Activated CD4-positive, alpha-beta memory T cell treated with anti-CD3 and anti-CD28 coated beads, Interleukin-2, amount 10 ng/mL, durations not matched to agents 7 days and 5 days (primary cell): ENCODE results near the gene PITHD1. TPM values are rescaled to one million over a fixed set of nuclear protein-coding genes. Genes with fewer than 3 reads are reported as not detected.
"Not testable (repeated sequence)": the region's sequence is repeated elsewhere in the genome, so short reads cannot be mapped to it uniquely, and the experiment has no call there.

Experiments used
- CTCF ChIA-PET: fragments of 350-600 bp; sonication (Branson Sonifier 250); formaldehyde crosslinking; loops from one replicate; lab custom pipeline; 2021; ENCODE audit warnings: antibody characterized with exemption, inconsistent platforms; lab: Charles Lee
- POLR2A ChIA-PET: fragments of 350-600 bp; sonication (Branson Sonifier 250); formaldehyde crosslinking; loops from one replicate; lab custom pipeline; 2021; ENCODE audit warnings: antibody characterized with exemption; lab: Charles Lee
- DNase-seq: peaks from one replicate; pipeline ENCODE4 v3.0.0-alpha.2; 2020
- H3K27ac Mint-ChIP-seq: one replicate; pipeline ENCODE4 v1.8.0; 2021; ENCODE audit warnings: mild to moderate bottlenecking, mixed read lengths
- H3K27me3 Mint-ChIP-seq: one replicate; pipeline ENCODE4 v1.8.0; 2021; ENCODE audit warnings: mixed read lengths
- H3K36me3 Mint-ChIP-seq: one replicate; pipeline ENCODE4 v1.8.0; 2021; ENCODE audit warnings: low read depth, mixed read lengths
- H3K4me1 Mint-ChIP-seq: one replicate; pipeline ENCODE4 v1.8.0; 2021; ENCODE audit warnings: mixed read lengths
- H3K4me3 Mint-ChIP-seq: one replicate; pipeline ENCODE4 v1.8.0; 2021; ENCODE audit warnings: mild to moderate bottlenecking, mixed read lengths
- H3K9me3 Mint-ChIP-seq: one replicate; pipeline ENCODE4 v1.8.0; 2021; ENCODE audit warnings: mixed read lengths
- total RNA-seq, 2 experiments: library from RNA; stranded (reverse); gene quantifications; one replicate each; pipeline ENCODE4 v1.2.3, GENCODE V29; 2021

Gene PITHD1
- total RNA-seq, 2 experiments from 2014 or later: 50.0 to 51.6 TPM

DNA sequence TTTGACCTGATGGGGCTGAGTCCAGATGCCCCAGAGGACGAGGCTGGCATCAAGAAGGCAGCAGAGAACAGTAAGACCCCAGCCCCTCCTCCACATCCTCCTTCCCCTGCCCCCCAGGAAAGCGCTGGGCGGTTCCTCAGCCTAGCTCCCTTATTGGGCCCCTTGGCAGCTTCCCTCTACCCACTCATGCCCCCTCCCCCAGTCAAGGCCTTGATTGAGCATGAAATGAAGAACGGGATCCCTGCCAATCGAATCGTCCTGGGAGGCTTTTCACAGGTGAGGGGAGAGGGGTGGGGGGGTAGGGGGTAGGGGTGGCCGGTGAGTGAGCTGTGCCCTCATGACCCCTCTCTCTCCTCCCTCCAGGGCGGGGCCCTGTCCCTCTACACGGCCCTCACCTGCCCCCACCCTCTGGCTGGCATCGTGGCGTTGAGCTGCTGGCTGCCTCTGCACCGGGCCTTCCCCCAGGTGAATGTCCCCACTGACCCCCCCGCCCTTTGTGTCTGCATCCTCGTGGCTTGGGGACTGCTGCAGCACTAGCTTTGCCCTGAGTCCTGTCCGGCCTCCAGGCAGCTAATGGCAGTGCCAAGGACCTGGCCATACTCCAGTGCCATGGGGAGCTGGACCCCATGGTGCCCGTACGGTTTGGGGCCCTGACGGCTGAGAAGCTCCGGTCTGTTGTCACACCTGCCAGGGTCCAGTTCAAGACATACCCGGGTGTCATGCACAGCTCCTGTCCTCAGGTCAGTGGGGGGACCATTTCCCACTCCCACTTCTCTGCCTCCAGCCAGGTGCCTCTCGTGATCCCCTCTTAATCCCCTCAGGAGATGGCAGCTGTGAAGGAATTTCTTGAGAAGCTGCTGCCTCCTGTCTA, 15.9 kb downstream of the PITHD1 start:
- H3K27me3 Mint-ChIP-seq: no peaks in the 10 kb centered on the region
- peaks cover 41% of the 10 kb centered on the region for H3K4me1 Mint-ChIP-seq
- no peak overlapping the region for H3K4me3 Mint-ChIP-seq
- ChIA-PET CTCF (no interaction called here), POLR2A (interaction anchor here (1.2 to 9.3 kb wide), 3 partner anchors 15 to 102 kb away, joined by 3 to 115 read pairs (median 4); partner anchors contain the start of genes HMGCL, PITHD1 and RPL11)
- peaks cover 48% of the 10 kb centered on the region for H3K36me3 Mint-ChIP-seq
- H3K27ac Mint-ChIP-seq: no peak overlapping the region
- no peak for DNase-seq
- no peaks in the 10 kb centered on the region for H3K9me3 Mint-ChIP-seq

DNA sequence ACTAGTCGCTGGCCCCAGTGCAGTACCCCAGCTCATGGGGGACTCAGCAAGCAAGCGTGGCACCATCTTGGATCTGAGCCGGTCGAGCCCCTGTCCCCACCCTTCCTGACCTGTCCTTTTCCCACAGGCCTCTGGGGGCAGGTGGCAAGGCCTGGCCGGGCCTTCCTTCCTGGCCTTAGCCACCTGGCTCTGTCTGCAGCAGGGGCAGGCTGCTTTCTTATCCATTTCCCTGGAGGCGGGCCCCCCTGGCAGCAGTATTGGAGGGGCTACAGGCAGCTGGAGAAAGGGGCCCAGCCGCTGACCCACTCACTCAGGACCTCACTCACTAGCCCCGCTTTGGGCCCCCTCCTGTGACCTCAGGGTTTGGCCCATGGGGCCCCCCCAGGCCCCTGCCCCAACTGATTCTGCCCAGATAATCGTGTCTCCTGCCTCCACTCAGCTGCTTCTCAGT, 16.5 kb downstream of the PITHD1 start:
- H3K27me3 Mint-ChIP-seq, H3K4me3 Mint-ChIP-seq, CTCF ChIA-PET, H3K27ac Mint-ChIP-seq, DNase-seq, H3K9me3 Mint-ChIP-seq: not testable (repeated sequence)
- POLR2A ChIA-PET: interaction anchor here (1.2 to 9.3 kb wide), 2 partner anchors 16 to 103 kb away, joined by 3 to 115 read pairs; partner anchors contain the start of genes PITHD1 and RPL11
- Mint-ChIP-seq H3K4me1 (peaks cover 44% of the 10 kb centered on the region), H3K36me3 (peaks cover 52% of the 10 kb centered on the region)

DNA sequence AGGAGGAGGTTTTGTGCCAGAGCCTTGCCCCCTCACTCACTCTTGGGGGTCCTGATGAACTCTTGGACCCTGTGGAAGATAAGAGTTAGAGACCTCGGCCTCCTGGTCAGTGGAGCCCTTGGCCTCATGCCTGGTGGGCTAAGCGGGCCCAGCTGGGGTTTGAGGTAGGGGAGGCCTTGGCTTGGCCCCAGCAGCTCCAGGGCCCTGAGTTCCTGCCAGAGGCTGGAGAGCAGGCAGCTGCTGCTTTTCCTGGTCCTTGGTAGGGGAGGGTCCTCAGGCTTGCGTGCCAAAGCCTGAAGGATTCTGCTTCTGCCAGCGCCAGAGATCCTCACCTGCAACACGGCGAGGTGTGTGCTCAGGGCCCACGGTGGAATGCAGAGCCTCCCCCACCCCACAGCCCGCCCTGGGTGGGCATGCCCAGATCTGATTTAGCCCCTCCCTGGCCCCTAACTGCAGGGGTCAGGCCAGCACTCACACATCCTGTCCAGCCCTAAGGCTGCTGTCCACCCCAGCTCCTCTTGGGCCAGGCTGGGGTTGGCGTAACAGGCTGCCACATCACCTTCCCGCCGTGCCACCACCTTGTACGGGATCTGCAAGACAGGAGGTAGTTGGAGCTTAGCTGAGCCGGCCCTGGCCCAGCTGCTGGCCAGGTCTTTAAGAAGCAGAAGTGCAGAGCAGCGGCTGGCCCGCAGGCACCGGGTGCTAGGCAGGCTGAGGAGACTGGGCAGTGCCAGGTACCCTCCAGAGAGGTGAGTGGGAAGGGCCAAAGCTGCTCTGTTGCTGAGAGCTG, 17.7 kb downstream of the PITHD1 start:
- POLR2A ChIA-PET: interaction anchor here (1.4 to 9.3 kb wide), 2 partner anchors 17 to 29 kb away, joined by 5 to 115 read pairs; partner anchors contain the start of genes HMGCL and PITHD1
- H3K4me1 Mint-ChIP-seq: peaks cover 37% of the 10 kb centered on the region
- no peaks in the 10 kb centered on the region for H3K27me3 Mint-ChIP-seq
- CTCF ChIA-PET: no interaction called here
- no peak overlapping the region for H3K4me3 Mint-ChIP-seq
- no peaks in the 10 kb centered on the region for H3K9me3 Mint-ChIP-seq
- no peak for DNase-seq
- H3K36me3 Mint-ChIP-seq: peaks cover 51% of the 10 kb centered on the region
- no peak overlapping the region for H3K27ac Mint-ChIP-seq

DNA sequence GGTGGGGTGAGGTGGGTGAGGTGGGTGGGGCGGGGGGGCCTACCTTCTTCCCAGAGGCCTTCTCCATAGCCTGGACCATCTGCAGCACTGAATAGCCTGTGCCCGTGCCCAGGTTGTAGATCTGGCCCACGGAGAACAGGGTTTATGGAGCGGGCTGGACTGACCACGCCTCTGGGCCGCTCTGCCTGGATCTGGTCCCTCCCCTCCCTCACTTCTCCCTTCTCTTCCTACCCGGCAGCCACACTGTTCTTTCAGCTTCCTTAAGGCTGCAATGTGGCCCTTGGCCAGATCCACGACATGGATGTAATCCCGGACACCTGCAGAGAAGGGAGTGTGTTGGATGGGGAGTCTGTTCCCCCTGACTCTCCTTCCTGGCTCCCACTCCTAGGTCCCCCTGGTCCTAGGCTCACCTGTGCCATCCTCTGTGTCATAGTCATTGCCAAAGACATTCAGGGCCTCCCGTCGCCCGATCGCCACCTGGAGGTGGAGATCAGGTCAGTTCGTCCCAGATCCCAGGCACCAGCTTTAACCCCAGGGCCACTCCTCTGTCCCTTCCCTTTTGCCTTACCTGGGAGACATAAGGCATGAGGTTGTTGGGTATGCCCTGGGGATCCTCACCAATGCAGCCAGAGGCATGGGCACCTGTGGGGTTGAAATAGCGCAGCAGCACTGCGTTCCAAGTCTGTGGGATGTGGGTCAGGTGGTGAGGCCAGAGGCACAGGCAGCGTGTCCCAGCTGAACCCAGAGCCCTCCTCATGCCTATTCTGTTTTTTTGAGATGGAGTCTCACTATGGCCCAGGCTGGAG, 18.5 kb downstream of the PITHD1 start:
- Mint-ChIP-seq H3K9me3 (no peaks in the 10 kb centered on the region), H3K4me3 (no peak overlapping the region), H3K4me1 (peaks cover 35% of the 10 kb centered on the region), H3K36me3 (peaks cover 44% of the 10 kb centered on the region), H3K27me3 (no peaks in the 10 kb centered on the region), H3K27ac (no peak overlapping the region)
- no peak for DNase-seq
- CTCF ChIA-PET: interaction anchor here (1.2 kb wide), 1 partner anchor 17 kb away, joined by 3 read pairs; no protein-coding TSS in a partner anchor
- POLR2A ChIA-PET: interaction anchor here (1.4 kb wide), 1 partner anchor 28 kb away, joined by 5 read pairs; the partner anchor contains the start of gene HMGCL

DNA sequence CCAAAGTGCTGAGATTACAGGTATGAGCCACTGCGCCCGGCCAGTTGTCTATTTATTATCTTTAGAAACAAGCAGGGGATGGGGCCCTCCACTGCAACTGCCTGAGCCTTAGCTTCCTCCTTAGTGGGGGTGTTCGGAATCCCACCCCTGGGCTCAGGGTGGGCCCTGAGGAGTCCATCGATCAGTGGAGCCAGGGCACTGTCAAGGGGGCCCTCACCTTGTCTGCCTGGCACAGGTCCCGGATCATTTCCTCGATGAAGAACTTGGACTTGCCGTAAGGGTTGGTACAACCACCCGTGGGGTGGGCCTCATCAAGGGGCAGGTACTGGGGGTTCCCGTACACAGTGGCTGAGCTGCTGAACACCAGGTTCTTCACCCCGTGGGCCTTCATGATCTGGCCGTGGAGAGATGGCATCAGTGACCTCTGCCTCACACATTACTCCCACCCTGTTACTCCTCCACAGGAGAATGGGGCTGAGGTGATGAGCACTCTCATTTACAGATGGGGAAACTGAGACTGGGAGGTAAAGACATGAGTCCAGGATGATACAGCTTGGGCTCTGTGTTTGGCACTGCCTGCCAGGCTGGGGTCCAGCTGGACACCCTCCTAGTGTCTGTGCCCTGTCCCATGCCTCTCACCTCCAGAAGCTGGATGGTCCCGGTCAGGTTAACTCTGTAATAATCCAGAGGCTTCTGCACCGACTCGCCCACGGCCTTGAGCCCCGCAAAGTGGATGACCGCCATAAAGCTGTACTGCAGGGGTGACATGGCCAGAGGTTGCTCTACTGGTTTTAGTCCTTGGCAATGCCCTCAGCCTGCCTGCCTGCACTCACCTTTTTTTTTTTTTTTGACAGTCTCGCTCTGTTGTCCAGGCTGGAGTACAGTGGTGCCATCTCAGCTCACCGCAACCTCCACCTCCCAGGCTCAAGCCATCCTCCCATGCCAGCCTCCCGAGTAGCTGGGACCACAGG, 19.5 kb downstream of the PITHD1 start:
- CTCF ChIA-PET: interaction anchor here (0.8 to 1.8 kb wide), 5 partner anchors 15 to 26 kb away, joined by 3 to 7 read pairs (median 5); no protein-coding TSS in a partner anchor
- Mint-ChIP-seq H3K36me3 (peaks cover 42% of the 10 kb centered on the region), H3K4me3 (no peak overlapping the region), H3K4me1 (peaks cover 32% of the 10 kb centered on the region), H3K9me3 (no peaks in the 10 kb centered on the region), H3K27ac (no peak overlapping the region), H3K27me3 (no peaks in the 10 kb centered on the region)
- POLR2A ChIA-PET: interaction anchor here (1.6 to 5.9 kb wide), 3 partner anchors 8 to 26 kb away, joined by 6 to 84 read pairs (median 12); partner anchors contain the start of gene LYPLA2
- DNase-seq: no peak

DNA sequence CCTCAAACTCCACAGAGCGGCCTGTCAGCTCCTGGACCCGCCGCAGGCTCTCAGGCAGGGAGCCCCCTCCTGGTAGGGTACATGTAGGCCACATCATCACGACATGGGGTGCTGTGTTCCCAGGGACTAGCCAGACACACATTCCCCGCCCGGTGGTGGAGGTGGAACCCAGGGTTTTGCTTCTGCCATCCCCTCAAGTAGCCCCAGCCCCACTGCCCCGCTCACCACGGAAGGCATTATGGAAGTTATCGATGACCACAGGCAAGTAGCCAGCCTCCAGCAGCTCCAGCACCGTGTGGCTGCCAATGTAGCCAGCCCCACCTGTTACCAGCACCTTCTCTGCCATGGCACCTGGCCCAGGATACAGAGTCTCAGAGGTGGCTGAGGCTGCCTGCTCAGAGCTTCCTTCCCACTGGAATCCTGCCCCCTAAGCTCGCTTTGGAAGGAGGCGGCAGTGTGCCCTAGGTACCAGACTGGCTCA, 20.5 kb downstream of the PITHD1 start:
- peak overlapping the region; percentile 95 for H3K27ac Mint-ChIP-seq
- H3K36me3 Mint-ChIP-seq: peaks cover 38% of the 10 kb centered on the region

DNA sequence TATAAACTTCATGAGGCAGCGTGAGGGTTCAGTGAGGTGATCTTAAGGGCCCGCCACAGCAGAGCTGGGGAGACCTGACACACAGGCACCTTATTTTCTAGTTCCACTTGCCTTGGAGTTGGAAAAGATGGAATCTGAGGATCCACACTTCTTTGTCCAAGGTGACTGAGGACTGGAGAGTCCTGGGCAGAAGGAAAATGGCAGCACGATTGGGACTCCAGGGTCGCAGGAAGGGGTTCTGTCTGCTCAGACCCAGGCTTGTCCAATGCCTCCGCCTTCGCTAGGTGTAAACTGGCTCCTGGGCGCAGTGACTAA, 21.0 kb downstream of the PITHD1 start:
- POLR2A ChIA-PET: interaction anchor here (1.0 to 5.9 kb wide), 9 partner anchors 7 to 270 kb away, joined by 3 to 84 read pairs (median 12); partner anchors contain the start of genes HMGCL, LYPLA2, PITHD1 and PNRC2
- Mint-ChIP-seq H3K9me3 (no peaks in the 10 kb centered on the region), H3K27me3 (no peaks in the 10 kb centered on the region), H3K4me3 (peak overlapping the region; percentile 96), H3K36me3 (peaks cover 37% of the 10 kb centered on the region), H3K4me1 (peaks cover 27% of the 10 kb centered on the region), H3K27ac (peak overlapping the region; percentile 95)
- no peak for DNase-seq
- CTCF ChIA-PET: interaction anchor here (0.5 to 4.4 kb wide), 8 partner anchors 7 to 312 kb away, joined by 3 to 39 read pairs (median 4); partner anchors contain the start of gene PITHD1

More for the DNA sequence above, 20.5 kb downstream of the PITHD1 start:
- no peaks in the 10 kb centered on the region for H3K9me3 Mint-ChIP-seq
- DNase-seq: no peak
- H3K4me3 Mint-ChIP-seq: peak overlapping the region; percentile 96
- POLR2A ChIA-PET: interaction anchor here (1.1 to 5.9 kb wide), 8 partner anchors 8 to 160 kb away, joined by 3 to 84 read pairs (median 20); partner anchors contain the start of genes HMGCL, LYPLA2, PITHD1 and PNRC2
- H3K27me3 Mint-ChIP-seq: no peaks in the 10 kb centered on the region
- peaks cover 27% of the 10 kb centered on the region for H3K4me1 Mint-ChIP-seq
- CTCF ChIA-PET: interaction anchor here (0.5 to 4.4 kb wide), 8 partner anchors 12 to 312 kb away, joined by 3 to 39 read pairs (median 4); partner anchors contain the start of gene PITHD1

DNA sequence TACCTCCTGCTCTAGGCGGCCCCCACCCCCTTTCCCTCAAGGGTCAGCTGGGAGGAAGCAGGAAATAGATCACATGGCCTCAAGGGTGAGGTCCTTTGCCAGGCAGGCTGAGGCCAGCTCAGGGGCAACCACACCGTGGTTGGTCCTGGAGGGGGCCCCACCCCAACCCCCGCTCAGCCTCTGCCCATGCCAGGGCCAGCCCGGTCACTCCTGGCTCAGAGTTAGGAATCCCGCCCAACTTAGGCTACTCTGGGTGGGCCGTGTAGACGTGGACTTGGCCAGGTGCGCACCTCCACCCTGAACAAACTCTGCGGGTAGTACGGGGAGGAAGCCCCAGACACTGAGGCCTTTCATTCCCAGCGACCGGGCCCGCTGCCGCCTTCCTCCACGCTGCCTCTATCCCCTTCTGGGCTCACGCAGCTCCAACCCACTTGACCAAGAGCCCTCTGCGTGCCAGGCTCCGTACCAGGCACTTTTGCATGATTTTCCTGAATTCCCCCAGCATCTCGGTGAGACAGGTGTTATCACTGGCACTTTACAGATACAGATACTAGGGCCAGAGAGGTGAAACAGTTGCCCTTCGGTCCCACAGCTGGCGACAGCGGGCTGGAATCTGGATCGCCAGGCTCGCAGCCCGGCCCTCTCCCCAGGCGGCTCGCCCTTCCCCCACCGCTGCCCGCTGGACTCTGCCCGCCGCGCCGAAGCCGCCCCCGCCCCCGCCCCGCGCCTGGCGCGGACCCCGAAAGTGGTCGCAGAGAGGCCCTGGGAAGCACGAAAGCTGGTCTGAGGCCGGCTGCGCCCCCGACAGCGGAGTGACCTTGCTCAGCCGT, 21.6 kb downstream of the PITHD1 start:
- H3K4me1 Mint-ChIP-seq: peaks cover 27% of the 10 kb centered on the region
- peak overlapping the region; percentile 95 for H3K27ac Mint-ChIP-seq
- H3K9me3 Mint-ChIP-seq: no peaks in the 10 kb centered on the region
- CTCF ChIA-PET: interaction anchor here (1.0 to 4.4 kb wide), 7 partner anchors 8 to 260 kb away, joined by 3 to 39 read pairs (median 3); no protein-coding TSS in a partner anchor
- H3K4me3 Mint-ChIP-seq: peak overlapping the region; percentile 96
- H3K36me3 Mint-ChIP-seq: peaks cover 32% of the 10 kb centered on the region
- H3K27me3 Mint-ChIP-seq: no peaks in the 10 kb centered on the region
- POLR2A ChIA-PET: interaction anchor here (0.6 to 5.9 kb wide), 12 partner anchors 8 to 271 kb away, joined by 3 to 84 read pairs (median 9); partner anchors contain the start of genes ELOA, HMGCL, LYPLA2 and PITHD1
- peak; percentile 68 for DNase-seq

DNA sequence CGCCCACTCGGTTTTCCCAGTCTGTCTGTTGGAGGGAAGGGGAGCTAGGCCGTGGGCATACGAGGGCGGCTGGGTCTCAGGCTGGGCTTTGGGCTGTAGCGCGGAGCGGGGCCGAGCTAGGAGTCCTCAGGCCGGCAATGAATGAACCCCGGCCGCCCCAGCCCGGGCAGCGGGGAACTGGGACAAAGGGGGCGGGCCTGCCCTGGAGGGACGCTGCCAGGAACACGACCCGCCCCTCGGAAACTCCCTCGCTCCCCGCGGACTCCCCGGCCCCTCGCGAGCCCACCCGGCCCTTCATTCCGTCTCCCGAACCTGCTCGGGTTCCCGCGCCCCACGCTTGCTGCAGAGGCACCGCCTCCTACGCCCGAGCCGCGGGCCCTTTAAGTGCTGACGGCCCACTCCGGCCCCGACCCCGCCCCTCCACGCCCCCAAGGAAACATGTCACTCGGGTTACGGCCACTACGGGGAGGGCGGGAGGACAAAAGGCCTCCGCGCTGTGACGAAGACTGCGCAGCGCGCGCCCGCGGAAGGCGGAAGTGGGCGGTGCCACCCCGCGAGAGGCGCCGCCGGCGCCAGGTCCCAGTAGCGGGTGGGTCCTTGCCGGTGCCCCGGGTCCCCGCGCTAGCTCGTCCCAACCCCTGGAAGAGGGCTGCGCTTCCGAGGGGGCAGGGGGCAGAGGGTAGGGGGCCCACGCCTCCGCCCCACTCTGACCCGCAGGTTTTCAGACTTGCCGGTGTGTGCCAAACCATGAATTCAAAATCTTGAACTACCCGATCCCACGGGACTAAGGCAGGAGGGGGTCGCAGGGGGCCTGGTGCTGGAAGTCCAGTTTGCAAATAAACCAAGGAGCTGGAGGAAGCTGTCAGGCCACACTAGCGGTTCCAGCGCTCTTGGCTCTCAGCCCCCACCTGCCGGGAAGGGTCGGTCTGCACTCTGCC, 22.5 kb downstream of the PITHD1 start, which contains the start of gene GALE:
TSS of gene GALE (minus strand) at position 355 of the 938 bp plus-strand sequence. CDS start 1,747 bp downstream, outside the sequence.
- Mint-ChIP-seq H3K4me1 (peaks cover 25% of the 10 kb centered on the region), H3K9me3 (no peaks in the 10 kb centered on the region), H3K27ac (peak within 1 kb of the TSS; percentile 95), H3K27me3 (no peaks in the 10 kb centered on the region), H3K4me3 (peak within 1 kb of the TSS; percentile 96), H3K36me3 (peaks cover 33% of the 10 kb centered on the region)
- DNase-seq: peak; percentile 98
- ChIA-PET POLR2A (interaction anchor here (0.6 to 5.9 kb wide), 20 partner anchors 10 to 180 kb away, joined by 3 to 84 read pairs (median 6); partner anchors contain the start of genes ELOA, HMGCL, LYPLA2 and PITHD1), CTCF (interaction anchor here (1.3 to 4.4 kb wide), 8 partner anchors 9 to 261 kb away, joined by 3 to 39 read pairs (median 7); partner anchors contain the start of gene PITHD1)
